Activated naive CD4-positive, alpha-beta T cell (primary cell): ENCODE measurements around the gene KCNC4.

Experiments used
- DNase-seq, 4 experiments: peaks; one replicate each; lab custom pipeline; 2025; lab: John Stamatoyannopoulos, UW

KCNC4 gene

DNA sequence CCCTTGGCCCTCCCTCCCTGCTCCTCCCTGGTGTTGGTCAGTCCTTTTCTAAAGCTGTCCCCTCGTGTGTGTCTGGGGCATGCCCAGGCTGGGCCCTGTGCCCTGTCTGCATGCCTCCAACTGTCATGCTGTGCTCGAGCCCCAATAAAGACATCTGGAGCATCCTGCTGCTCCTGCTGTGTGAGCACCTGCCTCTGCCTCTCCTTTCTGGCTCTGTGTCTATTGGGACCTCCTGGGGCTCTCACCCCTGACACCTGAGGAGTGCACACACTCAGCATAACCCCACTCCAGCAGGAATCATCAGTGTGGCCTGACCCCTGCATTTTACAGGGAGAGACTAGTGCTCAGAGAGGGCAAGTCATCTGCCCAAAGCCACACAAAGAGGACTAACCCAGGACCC, 23.7 kb downstream of the KCNC4 start:
- no peak for DNase-seq

DNA sequence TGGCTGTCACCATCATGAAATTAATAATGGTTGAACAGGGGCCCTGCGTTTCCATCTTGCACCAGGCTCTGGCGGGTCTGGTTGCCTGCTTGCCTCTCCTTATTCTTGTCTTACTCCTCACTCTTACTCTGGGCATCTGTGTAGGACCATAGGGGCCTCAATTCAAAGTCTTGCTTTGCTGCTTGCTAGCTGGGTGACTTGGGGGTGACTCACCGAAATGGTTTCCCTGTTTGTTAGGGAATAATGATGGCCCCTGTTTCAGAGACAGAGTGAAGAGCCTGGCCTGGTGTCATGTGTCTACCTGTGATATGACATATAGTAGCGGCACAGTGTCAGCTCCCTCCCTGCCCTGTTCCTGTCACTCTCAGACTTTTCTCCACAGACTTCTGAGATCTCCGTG, 24.6 kb downstream of the KCNC4 start:
- DNase-seq: no peak

DNA sequence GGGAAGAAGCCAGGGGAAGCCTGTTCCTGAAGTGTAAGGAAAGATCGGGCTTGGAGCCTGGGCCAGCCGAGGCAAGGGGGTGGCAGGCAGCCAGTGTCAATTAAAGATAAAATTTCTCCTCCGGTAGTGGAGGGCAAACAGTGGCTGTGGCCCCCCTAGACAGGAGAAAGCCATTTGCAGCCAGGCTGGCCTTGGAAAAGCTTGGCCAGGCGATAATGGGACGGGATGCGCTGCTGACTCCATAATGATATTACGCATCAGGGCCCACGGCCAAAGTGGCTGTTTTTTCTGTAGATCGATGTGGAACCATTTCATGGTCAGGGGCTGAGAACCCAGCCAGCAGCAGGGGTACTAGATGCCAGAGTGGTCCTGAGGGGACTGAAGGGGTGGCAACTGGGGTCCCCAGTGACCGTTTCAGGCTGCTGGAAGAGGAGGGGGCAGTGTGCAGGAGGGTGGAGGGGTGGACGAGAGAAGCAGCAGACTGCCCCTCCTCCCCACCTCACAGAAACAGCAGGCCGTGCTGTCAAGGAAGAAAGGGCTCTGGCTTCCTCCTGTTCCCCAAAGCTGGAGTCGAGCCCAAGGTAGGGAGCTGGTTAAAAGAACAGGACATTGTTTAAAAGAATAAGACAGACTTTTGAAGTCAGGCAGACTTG, 25.2 kb downstream of the KCNC4 start:
- DNase-seq: no peak

DNA sequence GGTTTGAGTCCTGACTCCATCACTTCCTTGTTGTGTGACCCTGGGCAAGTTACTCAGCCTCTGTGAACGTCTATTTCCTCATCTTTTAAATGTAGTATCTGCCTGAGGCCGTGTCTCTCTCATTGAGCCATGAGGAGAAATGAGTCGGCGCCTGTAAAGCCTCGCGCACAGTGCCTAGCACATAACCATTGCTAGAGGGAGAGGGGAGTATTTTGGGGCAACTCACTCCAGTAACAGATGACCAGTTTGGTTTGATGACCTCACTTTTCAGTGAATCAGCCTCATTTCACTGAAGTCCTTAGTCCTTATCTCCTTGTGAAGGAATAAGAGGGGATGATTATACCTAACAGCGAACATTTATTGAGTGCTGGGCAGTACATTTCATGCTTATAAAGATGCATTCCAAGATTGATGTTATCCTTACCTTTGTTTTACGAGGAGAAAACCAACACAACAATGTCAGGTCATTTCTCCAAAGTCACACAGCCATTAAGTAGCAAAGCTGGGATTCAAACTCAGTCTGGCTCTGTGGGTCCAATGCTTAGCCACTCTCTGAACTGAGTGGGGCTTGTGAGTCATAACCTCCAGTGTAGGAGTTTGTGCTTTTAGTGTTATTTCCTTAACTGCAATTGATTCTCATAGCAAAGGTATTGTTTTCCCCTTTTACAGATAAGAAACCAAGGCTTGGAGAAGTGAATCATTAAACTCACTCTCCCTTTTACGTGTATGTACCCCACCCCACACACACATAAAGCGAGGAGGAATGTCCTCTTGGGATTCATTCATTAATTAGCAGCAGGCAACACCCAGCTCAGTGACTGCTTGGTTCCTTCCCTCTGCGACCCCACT, 25.9 kb downstream of the KCNC4 start:
- DNase-seq: no peak

DNA sequence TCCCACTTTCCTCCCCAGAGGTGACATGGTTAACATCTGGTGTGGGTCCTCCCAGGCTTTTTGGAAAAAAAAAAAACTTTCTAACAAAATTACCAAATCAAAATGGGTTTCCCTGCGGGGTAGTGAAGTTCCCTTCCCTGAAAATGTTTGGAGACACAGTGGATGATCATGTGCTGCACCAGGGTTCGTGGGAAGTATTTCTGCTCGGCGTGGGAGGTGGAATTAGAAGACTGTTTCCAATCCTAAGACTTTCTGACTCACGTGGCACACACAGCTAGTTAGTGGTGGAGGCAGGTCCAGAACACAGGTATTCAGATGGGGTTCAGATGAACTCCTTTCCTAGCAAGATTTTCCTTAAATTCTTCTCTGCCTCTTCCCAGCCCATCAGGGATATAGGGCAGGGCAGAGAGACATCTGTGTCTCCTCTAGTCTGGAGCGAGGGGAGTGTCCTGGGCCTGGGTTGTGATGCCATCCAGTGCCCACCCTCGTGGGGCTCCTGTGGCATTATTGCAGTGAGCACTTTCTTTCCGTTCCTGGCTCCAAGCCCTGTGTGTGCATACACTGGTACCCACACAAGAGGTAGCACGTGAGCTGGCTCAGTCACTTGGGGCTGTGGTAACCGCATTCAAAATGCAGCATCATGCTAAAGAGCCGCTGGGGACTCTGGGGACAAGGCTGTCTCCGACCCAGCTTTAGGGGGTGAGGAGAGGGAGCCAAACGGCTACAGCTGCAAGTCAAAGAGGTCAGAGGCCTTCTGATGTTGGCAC, 27.5 kb downstream of the KCNC4 start:
- no peak for DNase-seq

DNA sequence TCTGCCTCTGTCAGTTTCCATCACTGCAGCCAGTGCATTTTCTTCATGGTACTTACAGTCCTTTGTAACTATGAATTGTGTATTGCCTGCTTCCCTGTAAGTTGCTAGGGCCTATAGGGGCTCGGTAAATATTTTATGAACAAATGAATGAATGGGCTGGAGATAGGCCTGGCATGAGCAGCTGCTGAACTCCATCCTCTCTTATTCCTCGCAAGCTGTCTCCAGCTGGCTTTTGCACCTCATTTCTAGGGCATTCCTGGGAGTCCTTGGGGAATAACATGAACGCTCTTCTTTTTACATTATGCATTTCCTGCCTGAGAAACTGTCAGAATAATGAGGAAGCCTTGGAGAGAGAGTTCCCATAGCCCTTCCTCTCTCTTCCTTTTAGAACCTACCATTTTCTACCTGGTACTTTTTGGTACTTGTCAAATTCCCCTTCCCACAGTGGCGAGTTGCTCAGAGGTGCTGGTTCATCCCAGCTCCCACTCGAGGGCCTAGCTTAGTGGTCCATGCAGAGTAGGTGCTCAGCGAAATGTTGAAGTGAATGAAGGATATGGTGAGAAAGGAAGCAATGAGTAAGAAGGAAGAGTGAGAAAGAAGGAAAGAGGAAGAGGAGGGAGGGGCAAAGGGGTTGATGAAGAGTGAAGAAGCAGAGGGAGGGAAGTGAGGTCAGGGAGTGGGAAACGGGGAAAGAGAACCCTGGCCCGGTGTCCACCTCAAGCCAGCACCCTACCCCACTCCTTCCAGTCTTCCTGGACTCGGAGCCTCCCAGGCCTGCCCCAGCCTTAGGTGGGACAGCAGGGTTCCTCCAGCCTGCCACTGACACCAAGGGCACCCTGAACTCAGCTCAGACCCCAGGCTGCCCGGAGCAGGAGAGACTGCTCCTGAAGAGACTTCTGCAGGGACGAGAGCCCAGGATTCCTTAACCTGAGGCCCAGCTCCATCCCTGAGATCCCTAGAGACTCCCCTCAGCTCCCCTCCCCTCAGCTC, 29.6 kb downstream of the KCNC4 start:
- DNase-seq: no peak

DNA sequence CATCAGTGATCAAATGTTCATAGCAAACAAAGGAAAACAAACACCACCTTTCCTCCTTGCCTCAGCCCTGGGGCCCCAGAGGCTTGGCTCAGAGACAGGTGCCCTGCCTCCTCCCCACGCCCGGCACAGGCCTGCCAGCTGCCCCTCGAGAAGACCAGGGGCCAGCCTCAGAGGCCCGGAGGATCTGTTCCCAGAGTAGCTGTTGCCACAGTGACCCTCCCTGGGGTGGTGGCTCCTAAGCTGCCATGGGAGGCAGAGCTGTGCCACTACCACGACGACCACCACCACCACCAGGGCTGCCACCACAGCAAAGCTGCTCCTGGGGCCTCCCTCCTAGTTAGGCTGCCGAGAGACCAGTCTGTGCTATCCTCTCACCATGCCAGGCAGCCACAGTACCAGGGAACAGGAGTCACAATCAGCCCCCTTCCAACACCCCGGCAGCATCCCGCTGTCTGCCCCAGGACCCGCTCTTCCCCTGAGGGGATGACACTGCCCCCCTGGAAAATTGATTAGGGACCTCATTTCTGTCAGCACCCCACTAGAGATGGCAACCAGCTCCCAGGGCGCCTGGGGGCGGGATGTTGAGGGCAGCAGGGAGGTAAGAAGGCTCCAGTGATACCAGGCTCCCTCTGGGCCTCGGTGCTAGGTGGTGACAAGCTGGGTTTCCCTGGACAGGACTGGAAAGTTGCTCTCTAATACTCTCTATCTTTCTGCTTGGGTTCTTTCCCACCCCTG, 30.5 kb downstream of the KCNC4 start:
- DNase-seq: no peak

DNA sequence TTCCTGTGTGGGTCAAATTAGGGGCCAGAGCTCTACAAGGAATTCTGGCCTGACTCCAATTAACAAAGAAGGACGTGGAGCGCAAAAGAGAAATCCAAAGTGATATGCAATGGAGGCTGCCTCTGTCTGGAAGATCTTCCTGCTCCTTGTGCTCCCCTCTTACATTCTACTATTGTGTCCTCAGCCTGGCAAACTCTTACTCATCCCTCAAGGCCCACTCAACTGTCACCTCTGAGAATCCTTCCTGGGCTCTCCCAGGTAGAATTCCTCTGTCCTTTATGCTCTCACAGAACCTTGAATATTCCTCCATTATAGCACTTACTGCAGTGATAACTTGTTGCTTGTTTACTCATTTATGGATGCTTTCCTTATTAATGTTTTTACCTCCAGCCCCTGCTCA, 31.4 kb downstream of the KCNC4 start:
- DNase-seq: no peak

DNA sequence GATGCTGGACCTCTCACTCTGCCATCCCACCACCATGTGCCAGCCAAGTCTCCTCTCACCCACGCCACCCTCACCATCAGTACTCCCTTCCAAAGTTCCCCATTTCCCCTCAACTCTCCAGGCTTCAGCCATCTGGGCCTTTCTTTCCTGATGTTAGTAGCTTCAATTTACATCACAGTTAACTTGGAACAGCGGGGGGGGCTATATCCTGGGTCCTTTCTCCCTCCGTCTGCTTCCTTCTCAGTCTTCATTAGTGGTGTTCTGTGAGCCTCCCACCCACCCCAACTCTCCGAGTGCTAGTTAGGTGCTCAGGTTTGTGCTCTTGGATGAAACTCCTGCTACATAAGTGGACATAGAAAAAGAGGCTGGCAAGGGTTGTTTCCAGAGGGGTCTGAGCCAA, 31.9 kb downstream of the KCNC4 start:
- DNase-seq: no peak

DNA sequence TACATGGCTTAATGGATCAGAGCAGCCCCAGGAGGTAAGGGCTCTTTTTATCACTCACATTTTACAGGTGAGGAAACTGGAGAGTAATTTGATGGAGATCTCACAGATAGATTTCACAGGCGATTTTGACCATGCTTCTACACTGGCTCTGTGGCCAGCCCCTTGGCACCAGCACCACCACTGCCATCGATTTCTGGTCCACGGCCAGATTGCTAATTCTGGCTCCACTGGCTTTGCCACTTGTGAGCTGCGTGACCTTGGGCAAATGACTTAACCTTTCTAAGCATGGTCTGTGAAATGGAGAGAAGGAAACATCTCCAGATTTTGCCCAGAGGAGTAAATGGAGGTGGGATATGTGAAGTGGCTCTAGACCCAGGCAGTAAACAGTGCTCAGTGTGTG, 32.6 kb downstream of the KCNC4 start:
- no peak for DNase-seq

DNA sequence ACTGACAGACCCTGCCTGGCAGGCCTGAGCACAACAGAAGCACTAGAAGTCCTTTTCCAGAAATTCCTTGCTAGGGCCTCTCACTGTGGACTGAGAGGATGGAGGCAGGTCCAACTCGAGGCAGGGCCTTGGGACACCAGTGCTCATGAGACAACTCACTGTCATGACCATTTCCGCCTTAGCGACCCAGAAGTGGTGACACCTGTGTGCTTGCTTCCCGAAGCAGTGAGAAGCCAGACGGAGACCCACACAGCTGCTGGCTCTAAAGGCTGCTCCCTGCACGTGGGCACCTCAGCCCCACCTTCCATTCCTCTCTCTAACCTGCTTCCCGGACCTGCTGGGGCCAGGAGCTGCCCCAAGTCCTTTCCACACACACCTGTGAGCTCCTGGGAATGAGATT, 33.0 kb downstream of the KCNC4 start:
- DNase-seq: no peak

DNA sequence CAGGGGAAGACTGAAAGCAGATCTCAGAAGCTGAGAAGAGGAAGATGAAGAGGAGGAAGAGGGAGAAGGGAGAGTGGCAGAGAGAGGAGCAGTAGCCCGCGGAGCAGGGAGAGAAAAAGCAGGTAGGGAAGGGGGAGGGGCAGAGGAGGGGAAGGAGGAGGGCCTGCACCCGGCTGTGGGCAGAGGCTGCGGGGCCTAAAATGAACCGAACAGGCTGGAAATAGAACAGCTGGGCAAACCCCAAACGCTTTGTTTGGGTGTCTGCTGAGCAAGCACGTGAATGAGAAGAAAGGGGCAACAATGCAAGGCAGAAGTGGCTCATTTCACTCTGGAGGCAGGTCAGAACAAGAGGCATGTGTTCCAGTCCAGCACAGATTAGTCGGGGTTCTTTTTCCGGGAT, 33.5 kb downstream of the KCNC4 start:
- DNase-seq: no peak

DNA sequence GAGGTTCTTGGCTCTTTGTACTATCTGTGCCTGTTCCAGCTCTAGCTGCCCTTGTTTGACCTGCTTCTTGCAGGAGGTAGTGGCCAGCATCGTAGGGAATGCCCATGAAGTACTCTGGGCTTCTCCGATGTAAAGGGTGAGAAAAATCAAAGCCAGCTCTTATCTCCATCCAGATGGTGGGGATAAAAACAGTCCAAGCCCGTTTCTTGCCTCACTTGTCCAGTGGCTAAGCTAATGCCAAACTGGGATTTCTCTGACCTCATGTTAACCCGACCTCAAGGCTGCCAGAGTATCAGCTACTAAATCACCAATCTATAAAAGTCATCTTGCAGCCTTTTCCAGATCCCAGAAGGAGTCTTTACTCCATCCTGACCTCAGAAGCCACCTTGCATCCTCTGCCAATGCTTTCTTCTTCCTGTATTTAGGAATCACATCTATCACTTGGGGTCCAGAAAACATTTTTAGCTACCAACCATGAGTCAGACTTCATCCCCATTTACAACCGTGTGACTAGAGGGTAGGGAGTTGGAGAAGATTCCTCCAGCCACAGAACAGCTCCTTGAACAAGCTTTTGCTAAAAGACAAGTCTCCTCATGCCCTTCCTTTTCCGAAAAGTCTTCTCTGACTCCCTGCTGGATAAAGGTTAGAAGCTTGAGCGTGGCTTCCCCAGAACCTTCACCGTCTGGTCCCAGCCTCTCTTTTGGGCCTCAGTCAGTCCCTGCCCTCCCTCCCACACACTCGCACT, 35.9 kb downstream of the KCNC4 start:
- DNase-seq: no peak

DNA sequence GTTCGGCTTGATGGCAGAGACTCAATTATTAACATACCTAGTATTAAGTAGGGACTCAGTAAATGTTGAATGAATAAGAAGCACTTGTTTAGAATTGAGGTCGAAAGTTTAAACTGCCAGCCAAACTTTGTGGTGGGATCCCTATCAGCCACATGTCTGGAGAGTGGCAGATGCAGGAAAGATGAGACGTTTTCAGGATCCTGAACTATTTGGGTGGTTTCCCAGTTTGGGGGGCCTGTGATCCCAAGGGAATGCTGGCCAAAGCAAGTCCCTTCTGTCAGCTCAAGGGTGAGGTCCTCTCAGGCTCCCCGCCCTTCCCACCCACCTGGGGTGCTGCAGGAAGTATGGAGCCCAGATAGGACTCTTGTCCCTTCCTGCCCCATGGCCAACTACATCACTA, 38.6 kb downstream of the KCNC4 start:
- DNase-seq: no peak

DNA sequence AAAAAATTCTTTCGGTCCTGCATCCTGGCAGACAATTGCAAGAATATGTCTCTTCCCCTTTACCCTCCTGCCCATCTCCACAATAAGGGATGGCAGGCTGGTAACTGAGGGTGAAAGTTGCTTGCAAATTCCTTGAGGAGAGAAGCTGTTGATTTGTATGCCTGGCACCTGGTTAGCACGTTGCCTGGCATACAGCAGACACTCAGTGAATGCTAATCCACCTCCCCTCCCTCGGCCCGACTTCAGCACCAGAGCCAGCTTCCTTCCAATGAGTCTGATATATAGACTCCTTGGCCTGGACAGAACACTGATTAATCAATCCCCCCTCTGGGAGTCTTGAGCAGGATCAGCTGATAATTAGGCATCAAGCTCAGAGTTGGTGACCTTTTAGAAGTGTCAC, 39.1 kb downstream of the KCNC4 start:
- DNase-seq: no peak

DNA sequence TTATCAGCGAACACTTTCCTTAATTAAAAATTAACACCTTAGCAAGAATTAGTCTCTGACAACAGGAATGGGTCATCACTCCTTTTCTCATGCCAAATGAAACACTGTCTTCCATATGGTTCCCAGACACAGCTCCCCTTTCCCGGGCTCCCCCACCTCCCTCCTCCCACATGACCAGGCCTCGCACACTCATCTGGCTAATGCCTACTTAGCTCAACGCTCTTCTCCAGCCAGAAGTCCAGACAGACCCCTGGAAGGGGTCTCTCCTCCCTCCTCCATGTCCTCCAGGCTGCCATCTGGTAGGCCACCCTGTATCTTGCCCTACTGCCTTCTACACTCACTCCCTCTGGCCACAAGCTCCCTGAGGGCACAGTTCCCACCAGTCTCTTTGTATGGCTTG, 39.9 kb downstream of the KCNC4 start:
- no peak for DNase-seq

DNA sequence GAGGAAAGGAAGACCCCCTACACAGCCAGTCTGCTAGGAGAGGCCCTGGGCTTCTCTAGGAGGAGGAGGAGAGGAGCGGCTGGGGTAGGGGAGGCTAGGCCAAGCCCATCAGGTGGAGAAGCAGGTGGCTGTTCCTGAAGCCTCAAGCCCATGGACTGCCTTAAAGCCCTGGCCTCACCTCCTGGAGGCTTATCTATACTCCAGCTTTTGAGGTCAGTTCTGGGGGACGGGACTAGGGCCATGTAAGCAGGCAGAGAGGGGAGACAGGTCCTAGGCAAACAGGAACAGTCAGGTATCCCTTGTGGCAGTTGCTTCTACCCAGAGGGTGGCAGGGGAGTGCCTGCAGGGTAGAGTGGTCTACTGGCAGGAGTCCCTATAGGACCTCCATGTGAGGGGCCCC, 40.6 kb downstream of the KCNC4 start:
- no peak for DNase-seq

DNA sequence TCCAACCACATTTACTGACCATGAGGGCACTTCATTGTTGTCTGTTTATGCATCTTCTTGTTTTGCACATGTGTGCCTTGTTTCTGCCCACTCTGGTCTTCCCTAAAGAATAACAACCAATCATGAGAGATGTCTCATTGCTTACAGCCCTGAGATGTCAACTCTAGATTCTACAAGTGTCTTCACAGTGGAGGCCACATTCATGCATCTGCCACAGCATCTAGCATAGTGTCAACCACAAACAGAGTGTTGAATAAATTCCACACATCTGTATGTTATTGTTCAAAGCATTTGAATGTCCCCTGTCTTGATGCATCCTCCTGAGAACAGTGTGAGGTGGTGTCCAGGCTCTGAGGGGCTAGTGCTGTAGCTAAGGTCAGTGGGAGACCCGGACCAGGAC, 43.1 kb downstream of the KCNC4 start:
- no peak for DNase-seq

DNA sequence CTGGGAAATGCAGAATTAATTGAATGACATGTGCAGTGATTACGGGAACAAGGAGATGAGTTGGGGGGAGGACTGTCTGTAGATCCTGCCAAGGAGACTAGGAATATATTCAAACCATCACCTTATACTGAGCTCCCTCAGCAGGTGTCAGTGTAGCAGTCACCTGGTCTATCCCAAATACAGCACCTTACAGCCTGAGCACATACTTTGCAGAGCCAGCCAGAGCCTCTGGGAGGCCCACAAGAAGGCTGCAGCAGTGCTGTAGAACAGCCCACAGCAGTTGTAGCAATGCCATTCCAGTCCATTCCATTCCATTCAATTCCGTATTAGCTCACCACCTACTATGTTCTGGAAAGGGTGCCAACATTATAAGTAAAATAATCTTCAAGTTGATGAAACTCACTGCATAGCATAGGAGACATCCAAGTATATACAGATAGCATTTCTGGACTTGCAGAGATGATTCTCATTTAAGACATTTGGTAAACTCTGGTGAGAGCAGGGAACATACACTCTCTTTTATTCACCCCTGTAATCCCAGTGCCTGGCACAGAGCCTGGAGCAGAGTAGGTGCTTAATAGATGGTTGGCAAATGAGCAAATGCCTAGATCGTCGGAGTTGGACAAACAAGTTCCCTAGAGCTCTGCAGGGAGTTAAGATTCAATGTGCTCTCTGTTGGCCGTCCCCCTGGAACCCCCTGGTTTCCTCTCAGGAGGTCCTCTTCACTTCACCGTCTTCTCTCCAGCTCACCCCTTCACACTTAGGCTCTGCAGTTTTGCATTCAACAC, 44.7 kb downstream of the KCNC4 start:
- DNase-seq: no peak

DNA sequence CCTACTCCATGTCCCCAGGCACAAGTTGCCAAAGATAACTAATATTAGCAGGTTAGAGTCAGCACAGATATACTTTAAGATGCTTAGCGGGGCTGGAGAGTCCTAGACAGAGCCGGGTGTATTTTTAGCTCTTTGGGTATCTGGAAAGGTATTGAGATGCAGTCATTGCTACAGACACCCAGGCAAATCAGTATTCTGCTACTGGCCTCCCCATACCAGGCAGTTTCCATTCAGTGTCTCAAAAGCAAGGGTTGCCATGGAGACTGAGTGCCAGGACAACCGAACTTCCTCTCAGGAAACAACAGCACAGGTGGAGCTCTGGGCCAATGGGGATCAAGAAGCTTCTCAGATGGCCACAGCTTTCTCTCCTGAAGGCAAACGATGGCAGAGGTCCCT, 45.3 kb downstream of the KCNC4 start:
- DNase-seq: no peak
